Metanephros (tissue), 1 donor: Measurements from ENCODE around the gene PLN. TPM values are rescaled to one million over a fixed set of nuclear protein-coding genes. Genes with fewer than 3 reads are reported as not detected.

ENCODE experiments used
- total RNA-seq: library from RNA; depleted of rRNA; stranded (reverse); fragments of >200 nt; gene quantifications from one replicate; pipeline ENCODE4 v1.2.3, GENCODE V29; 2014

The PLN gene
- 9.8 TPM for total RNA-seq

GRCh38 chr6:118548136-118548535 lies at the start of gene PLN:
TSS of gene PLN (plus strand) at chr6:118548296. CDS start at chr6:118558922, 10,626 bp downstream.

Other genes with a start within 250 kb of the PLN start
- 34.6 TPM for gene CEP85L, start 103.3 kb downstream of the PLN start, total RNA-seq